A673 (cell line): ENCODE results near the gene HCK. TPM values are rescaled to one million over a fixed set of nuclear protein-coding genes. Genes with fewer than 3 reads are reported as not detected.
"Not testable (repeated sequence)": the region's sequence is repeated elsewhere in the genome, so short reads cannot be mapped to it uniquely, and the experiment has no call there.

Experiments used
- BruUV-seq: library from RNA; stranded (reverse); fragments of 400-500 nt; replicated peaks from 2 replicates; lab custom pipeline; 2021; lab: Mats Ljungman, UMichigan
- CTCF ChIA-PET: fragments of 300-600 bp; sonication (Branson Sonifier 250); formaldehyde crosslinking; loops from one replicate; lab custom pipeline; 2022; ENCODE audit warnings: antibody characterized with exemption; lab: Charles Lee
- POLR2A ChIA-PET: fragments of 300-600 bp; sonication (Branson Sonifier 250); formaldehyde crosslinking; loops from one replicate; lab custom pipeline; 2022; ENCODE audit warnings: antibody characterized with exemption; ENCODE audit not compliant: low non-redundant PET; lab: Charles Lee
- DNase-seq: peaks from one replicate; pipeline ENCODE4 v3.0.0-alpha.2; 2015; ENCODE audit warnings: low spot score
- H3K27ac ChIP-seq: fragments of 200-600 bp; sonication (generic); 2 replicates; pipeline ENCODE4 v1.5.1; 2016; ENCODE audit warnings: mixed run types, low read depth, mild to moderate bottlenecking, mixed read lengths, antibody characterized with exemption, low read length; ENCODE audit not compliant: poor library complexity, severe bottlenecking
- H3K27me3 ChIP-seq: fragments of 200-600 bp; sonication (generic); replicated peaks from 2 replicates; pipeline ENCODE4 v1.6.1; 2017; ENCODE audit warnings: mixed run types, low read depth, mild to moderate bottlenecking, mixed read lengths, antibody characterized with exemption, low read length; ENCODE audit not compliant: insufficient read depth, poor library complexity
- H3K36me3 ChIP-seq: fragments of 200-600 bp; sonication (generic); 2 replicates; pipeline ENCODE4 v1.6.1; 2016; ENCODE audit warnings: mixed run types, mild to moderate bottlenecking, mixed read lengths, antibody characterized with exemption, low read length; ENCODE audit not compliant: insufficient read depth, poor library complexity, severe bottlenecking
- H3K4me1 ChIP-seq: fragments of 200-600 bp; sonication (generic); 2 replicates; pipeline ENCODE4 v1.6.1; 2017; ENCODE audit warnings: mixed run types, mild to moderate bottlenecking, mixed read lengths, antibody characterized with exemption, low read length; ENCODE audit not compliant: insufficient read depth, poor library complexity, severe bottlenecking
- H3K4me3 ChIP-seq: fragments of 200-600 bp; sonication (generic); 2 replicates; pipeline ENCODE4 v1.5.1; 2016; ENCODE audit warnings: low read depth, mixed run types, mild to moderate bottlenecking, mixed read lengths, low read length; ENCODE audit not compliant: poor library complexity, severe bottlenecking
- H3K9me3 ChIP-seq: fragments of 200-600 bp; sonication (generic); 2 replicates; pipeline ENCODE4 v1.6.1; 2016; ENCODE audit warnings: mixed run types, low read depth, mild to moderate bottlenecking, mixed read lengths, antibody characterized with exemption, low read length; ENCODE audit not compliant: poor library complexity, severe bottlenecking
- EZH2 ChIP-seq: fragments of 200-600 bp; sonication (generic); IDR thresholded peaks from 2 replicates; pipeline ENCODE4 v1.6.1; 2017; ENCODE audit warnings: borderline replicate concordance, low read depth, mild to moderate bottlenecking, mixed read lengths, antibody characterized with exemption, low read length; ENCODE audit not compliant: poor library complexity, severe bottlenecking
- intact Hi-C: fragments of 100-400 bp; cut with micrococcal nuclease; formaldehyde crosslinking; loops from one replicate; pipeline ENCODE4 v1.10.0; 2022; ENCODE audit not compliant: unreplicated experiment
- total RNA-seq: library from RNA; stranded (reverse); gene quantifications from 2 replicates; pipeline ENCODE4 v1.2.3, GENCODE V29; 2021
- TF ChIP-seq, protein P1 (sequence below): fragments of 300-800, 200-600 bp; sonication (generic); conservative IDR thresholded peaks from 2 replicates; pipeline ENCODE4 v1.5.1; 2017; ENCODE audit warnings: low read depth, mild to moderate bottlenecking, antibody characterized with exemption, low read length, moderate library complexity, mixed read lengths

The HCK gene
- total RNA-seq, 1 experiment from 2014 or later = not detected

DNA sequence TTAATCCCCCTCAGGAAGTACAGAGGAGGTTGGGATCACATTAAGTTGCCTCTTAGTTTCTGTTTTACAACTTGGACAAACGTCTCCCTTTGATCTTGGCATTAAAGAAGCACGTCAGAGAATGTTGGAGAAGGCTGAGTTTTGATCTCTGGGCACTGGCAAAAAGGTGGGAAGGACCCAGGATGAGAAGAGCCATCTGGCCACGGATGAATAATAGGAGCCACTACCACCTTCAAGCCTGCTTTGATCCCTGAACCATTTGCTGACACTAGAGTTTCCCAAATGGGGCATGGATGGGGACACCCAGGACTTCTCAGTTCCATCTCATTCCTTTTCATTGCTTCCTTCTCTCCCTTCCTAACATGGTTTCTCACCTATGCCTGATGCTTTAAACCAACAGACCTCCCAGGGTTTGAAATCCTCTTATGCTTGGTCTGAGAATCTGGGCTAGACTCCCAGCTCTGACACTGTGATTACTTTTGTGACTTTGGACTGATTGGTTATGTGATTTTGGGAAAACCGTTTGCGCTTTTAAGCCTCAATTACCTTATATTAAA is 63.2 kb downstream of the HCK start:
- ChIA-PET CTCF (no interaction called here), POLR2A (interaction anchor here (0.5 kb wide), 1 partner anchor 76 kb away, joined by 3 read pairs; no protein-coding TSS in a partner anchor)
- H3K36me3 ChIP-seq = peaks cover 6% of the 10 kb centered on the region
- no peaks in the 10 kb centered on the region for H3K27me3 ChIP-seq
- TF ChIP-seq, protein P1, sequence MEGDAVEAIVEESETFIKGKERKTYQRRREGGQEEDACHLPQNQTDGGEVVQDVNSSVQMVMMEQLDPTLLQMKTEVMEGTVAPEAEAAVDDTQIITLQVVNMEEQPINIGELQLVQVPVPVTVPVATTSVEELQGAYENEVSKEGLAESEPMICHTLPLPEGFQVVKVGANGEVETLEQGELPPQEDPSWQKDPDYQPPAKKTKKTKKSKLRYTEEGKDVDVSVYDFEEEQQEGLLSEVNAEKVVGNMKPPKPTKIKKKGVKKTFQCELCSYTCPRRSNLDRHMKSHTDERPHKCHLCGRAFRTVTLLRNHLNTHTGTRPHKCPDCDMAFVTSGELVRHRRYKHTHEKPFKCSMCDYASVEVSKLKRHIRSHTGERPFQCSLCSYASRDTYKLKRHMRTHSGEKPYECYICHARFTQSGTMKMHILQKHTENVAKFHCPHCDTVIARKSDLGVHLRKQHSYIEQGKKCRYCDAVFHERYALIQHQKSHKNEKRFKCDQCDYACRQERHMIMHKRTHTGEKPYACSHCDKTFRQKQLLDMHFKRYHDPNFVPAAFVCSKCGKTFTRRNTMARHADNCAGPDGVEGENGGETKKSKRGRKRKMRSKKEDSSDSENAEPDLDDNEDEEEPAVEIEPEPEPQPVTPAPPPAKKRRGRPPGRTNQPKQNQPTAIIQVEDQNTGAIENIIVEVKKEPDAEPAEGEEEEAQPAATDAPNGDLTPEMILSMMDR = no peak
- TF ChIP-seq EZH2 = no peak
- DNase-seq = no peak
- no peaks in the 10 kb centered on the region for H3K9me3 ChIP-seq
- intact Hi-C loops = no loop called here
- no peak overlapping the region for H3K27ac ChIP-seq
- no peak overlapping the region for H3K4me3 ChIP-seq
- peaks cover 14% of the 10 kb centered on the region for H3K4me1 ChIP-seq
- no TSS peak for BruUV-seq

DNA sequence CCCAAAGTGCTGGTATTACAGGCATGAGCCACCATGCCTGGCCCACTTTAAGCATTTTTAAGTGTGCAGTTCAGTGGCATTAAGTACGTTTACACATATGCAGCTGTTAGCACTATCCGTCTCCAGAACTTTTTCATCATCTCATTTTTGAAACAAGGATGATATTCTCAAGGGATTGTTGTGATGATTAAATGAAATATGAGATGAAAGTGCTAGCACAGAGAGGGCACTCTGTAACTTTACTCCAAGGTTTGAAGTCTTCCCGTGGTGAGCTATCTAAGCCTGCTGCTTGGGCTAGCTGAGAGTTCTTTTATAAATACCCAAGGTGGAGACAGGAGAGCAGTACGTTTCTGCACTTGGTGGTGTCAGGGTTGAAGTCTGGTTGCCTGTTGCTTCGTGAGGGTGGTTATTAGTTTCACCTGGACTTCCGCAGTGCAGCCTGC is 64.1 kb downstream of the HCK start:
- TF ChIP-seq, protein P1 = no peak
- no peak for TF ChIP-seq EZH2
- no TSS peak for BruUV-seq
- Histone ChIP-seq H3K27ac (no peak overlapping the region), H3K9me3 (no peaks in the 10 kb centered on the region), H3K27me3 (no peaks in the 10 kb centered on the region), H3K4me3 (no peak overlapping the region), H3K36me3 (peaks cover 6% of the 10 kb centered on the region), H3K4me1 (peaks cover 8% of the 10 kb centered on the region)
- CTCF ChIA-PET = no interaction called here
- DNase-seq = peak; percentile 29
- POLR2A ChIA-PET = no interaction called here
- intact Hi-C loops = no loop called here

DNA sequence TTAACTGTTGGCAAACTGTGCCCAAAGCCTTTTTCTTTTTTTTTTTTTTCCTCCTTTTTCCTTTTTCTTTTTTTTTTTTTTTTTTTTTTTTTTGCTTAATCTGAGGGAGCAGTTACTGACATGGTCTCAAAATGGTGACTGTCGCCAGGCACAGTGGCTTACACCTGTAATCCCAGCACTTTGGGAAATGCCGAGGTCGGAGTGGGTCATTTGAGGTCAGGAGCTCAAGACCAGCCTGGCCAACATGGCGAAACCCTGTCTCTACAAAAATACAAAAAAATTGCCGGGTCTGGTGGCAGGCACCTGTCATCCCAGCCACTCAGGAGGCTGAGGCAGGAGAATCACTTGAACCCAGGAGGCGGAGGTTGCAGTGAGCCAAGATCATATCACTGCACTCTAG is 64.8 kb downstream of the HCK start:
- CTCF ChIA-PET, DNase-seq, H3K4me3 ChIP-seq, H3K36me3 ChIP-seq, H3K9me3 ChIP-seq, intact Hi-C loops, H3K27ac ChIP-seq, H3K4me1 ChIP-seq, BruUV-seq, POLR2A ChIA-PET, H3K27me3 ChIP-seq: not testable (repeated sequence)

DNA sequence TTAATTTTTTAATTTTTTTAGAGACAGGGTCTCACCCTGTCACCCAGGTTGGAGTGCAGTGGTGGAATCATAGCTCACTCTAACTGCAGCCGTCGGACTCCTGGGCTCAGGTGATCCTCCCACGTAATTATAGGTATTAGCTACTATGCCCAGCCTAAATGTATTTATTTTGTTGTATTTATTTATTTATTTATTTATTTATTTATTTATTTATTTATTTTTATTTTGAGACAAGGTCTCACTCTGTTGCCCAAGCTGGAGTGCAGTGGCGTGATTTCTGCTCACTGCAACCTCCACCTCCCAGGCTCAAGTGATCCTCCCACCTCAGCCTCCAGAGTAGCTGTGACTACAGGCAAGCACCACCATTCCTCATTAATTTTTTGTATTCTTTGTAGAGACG is 66.4 kb downstream of the HCK start:
- POLR2A ChIA-PET, DNase-seq, H3K27me3 ChIP-seq, intact Hi-C loops, BruUV-seq, H3K9me3 ChIP-seq, CTCF ChIA-PET, H3K36me3 ChIP-seq, H3K27ac ChIP-seq, H3K4me1 ChIP-seq, H3K4me3 ChIP-seq: not testable (repeated sequence)
